ENCODE data around the gene SELENOH. TPM values are rescaled to one million over a fixed set of nuclear protein-coding genes. Genes with fewer than 3 reads are reported as not detected.

The SELENOH gene
- total and polyA plus RNA-seq, 2 of the 8 experiments (the other 6 are each of a cell fraction or from before 2014, with no cell fraction given) = 243 to 264 TPM

- no peaks in the 10 kb centered on the region; a peak in 1 of 8 replicates for H3K36me3 ChIP-seq (ENCODE audit: control insufficient read depth in 2 of 4, insufficient read depth in 4 of 4, low read length in 3 of 4)
- CTCF ChIA-PET (ENCODE audit: partially characterized antibody) = interaction anchor here (1.1 to 2.1 kb wide), 3 partner anchors 8 to 72 kb away, joined by 3 to 6 read pairs (median 3); no protein-coding TSS in a partner anchor
- no peak overlapping the region for H2AFZ ChIP-seq (ENCODE audit: low read length)
- H4K91ac ChIP-seq (replicated peaks; ENCODE audit: insufficient read length, low read length) = no peak overlapping the region
- H3K23ac ChIP-seq (ENCODE audit: insufficient read length) = no peak overlapping the region
- H3K27ac ChIP-seq (ENCODE audit: low read depth, low read length) = no peak overlapping the region
- DNase-seq (ENCODE audit: low read depth in 1 of 2, low spot score in 2 of 2) (no peak), FAIRE-seq (no peak)
- no peak for TF ChIP-seq BACH1 (IDR thresholded peaks at IDR 0.05; ENCODE audit: low read length)
- H4K20me1 ChIP-seq (replicated peaks in 1 of 2; ENCODE audit: control insufficient read depth in 1 of 2, insufficient read depth in 2 of 2, low read length in 2 of 2) = peaks cover 0 to 4% of the 10 kb centered on the region in 2 experiments
- H3K4me1 ChIP-seq (replicated peaks in 1 of 4; ENCODE audit: control insufficient read depth in 3 of 4, insufficient read depth in 4 of 4, low read length in 3 of 4) = peaks cover 0 to 3% (median 1%) of the 10 kb centered on the region in 4 experiments; a peak in 2 of 7 replicates
- POLR2A ChIA-PET (ENCODE audit: partially characterized antibody) = interaction anchor here (0.6 to 4.1 kb wide), 8 partner anchors 10 to 276 kb away, joined by 3 to 30 read pairs (median 4); partner anchors contain the start of genes MED19, SELENOH and TMX2
- H2AK5ac ChIP-seq (ENCODE audit: low read depth, low read length) = no peak overlapping the region
- H2BK20ac ChIP-seq (ENCODE audit: low read length) = no peak overlapping the region
- peaks cover 4% of the 10 kb centered on the region for H3K79me1 ChIP-seq (ENCODE audit: low read depth, low read length)
- peak overlapping the region; percentile 10 to 41; a peak in 1 of 4 replicates for H3K4me2 ChIP-seq (ENCODE audit: insufficient read depth in 1 of 2, low read depth in 2 of 2, low read length in 2 of 2)
- no peak overlapping the region for H3K4me3 ChIP-seq (ENCODE audit: extremely low read depth in 1 of 4, insufficient read depth in 2 of 4, low read depth in 3 of 4, low read length in 4 of 4)
- no peaks in the 10 kb centered on the region for H3K9me3 ChIP-seq (ENCODE audit: insufficient read depth in 2 of 2, low read depth in 1 of 2, low read length in 1 of 2)
- no peak overlapping the region for H3K56ac ChIP-seq (replicated peaks; ENCODE audit: insufficient read length, low read depth, low read length)
- H3K23me2 ChIP-seq (ENCODE audit: low read depth, low read length) = no peaks in the 10 kb centered on the region
- H4K5ac ChIP-seq (ENCODE audit: insufficient read length, low read depth, low read length) = no peak overlapping the region
- H3K4ac ChIP-seq (replicated peaks; ENCODE audit: insufficient read length, low read depth, low read length) = no peak overlapping the region
- H2BK120ac ChIP-seq (replicated peaks; ENCODE audit: low read depth, low read length) = no peak overlapping the region
- no peak overlapping the region for H3K18ac ChIP-seq (ENCODE audit: extremely low read depth, low read length)
- no peak overlapping the region for H3K9ac ChIP-seq (replicated peaks in 1 of 4; ENCODE audit: extremely low read depth in 1 of 4, low read depth in 3 of 4, low read length in 3 of 4)
- no peak overlapping the region for H4K8ac ChIP-seq (ENCODE audit: extremely low read depth, insufficient read depth, low read length)
- H3K14ac ChIP-seq (ENCODE audit: insufficient read length) = no peak overlapping the region
- peak overlapping the region; percentile 74 for H2BK5ac ChIP-seq (ENCODE audit: low read depth, low read length)
- H2BK15ac ChIP-seq (ENCODE audit: low read length) = no peak overlapping the region
- H3K27me3 ChIP-seq (replicated peaks in 1 of 4; ENCODE audit: control insufficient read depth in 3 of 4, extremely low read depth in 1 of 4, insufficient read depth in 3 of 4, low read length in 3 of 4) = no peaks in the 10 kb centered on the region
- peaks cover 0 to 71% of the 10 kb centered on the region in 2 experiments; a peak in 2 of 4 replicates for H3K79me2 ChIP-seq (ENCODE audit: control insufficient read depth in 1 of 2, insufficient read depth in 2 of 2, low read length in 2 of 2)
- 77% methylated on average over 7 of the region's 7 CpGs; no CpG with 5 or more reads in 1 of the 2 experiments for WGBS, 2 experiments (ENCODE audit: extremely low coverage in 1 of 2, insufficient coverage in 1 of 2, insufficient read length in 1 of 2, insufficient replicate concordance in 2 of 2, low coverage in 1 of 2, low lambda C conversion rate in 2 of 2, missing lambda C conversion rate in 1 of 2)
- H2BK12ac ChIP-seq (ENCODE audit: low read depth, low read length) = no peak overlapping the region
Observed at GRCh38 chr11:57728829-57729228, 12.5 kb upstream of the SELENOH start.
